Adrenal gland (tissue), 5 donors: ENCODE results near the gene RPSA.

Source experiments
- CTCF ChIP-seq, 6 experiments: fragments of 450-650 bp in 4 of 6; fragments of 200-600 bp in 2 of 6; sonication (generic) in 1 of 6; IDR thresholded peaks; 1 replicate in 5 of 6; 2 replicates in 1 of 6; pipeline versions ENCODE4 v1.5.1 to v1.8.0; 2016 to 2021; ENCODE audit warnings: antibody characterized with exemption in 6 of 6, mild to moderate bottlenecking in 2 of 6, moderate library complexity in 1 of 6
- POLR2A ChIP-seq, 2 donors: fragments of 450-650 bp; IDR thresholded peaks; one replicate each; pipeline ENCODE4 v1.6.1; 2017; ENCODE audit warnings: antibody characterized with exemption in 2 of 2, mild to moderate bottlenecking in 2 of 2, moderate library complexity in 1 of 2
- donor health status: DM: no; HTN: no; CAD: no.

DNA sequence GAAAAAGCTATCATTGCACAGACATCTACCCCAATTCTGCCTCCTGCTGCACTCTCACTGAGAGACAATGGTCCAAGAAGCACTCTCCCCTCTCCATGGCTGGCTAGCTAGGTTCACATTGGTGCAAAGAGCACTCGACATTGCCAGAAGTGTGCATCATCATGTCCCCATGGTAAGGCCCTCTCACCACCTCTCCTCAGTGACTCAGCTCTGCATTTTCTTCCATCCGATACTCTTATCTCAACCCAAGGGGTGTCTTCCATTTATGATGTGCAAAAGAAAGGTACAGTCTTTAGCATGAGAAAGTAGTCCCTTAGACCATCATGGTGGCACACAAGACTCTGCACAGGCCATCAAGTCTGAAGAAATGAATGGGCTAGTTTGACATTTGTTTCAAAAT lies 14.0 kb downstream of the RPSA start:
- TF ChIP-seq CTCF (IDR thresholded peaks at IDR 0.05) (no peak), POLR2A (IDR thresholded peaks at IDR 0.05) (no peak)
